ENCODE data around the gene NR2F1-AS1. TPM values are rescaled to one million over a fixed set of nuclear protein-coding genes. Genes with fewer than 3 reads are reported as not detected.

Gene NR2F1-AS1
- 3.2 to 5.2 TPM (median 4.3 TPM) in 5 replicates for total RNA-seq (2022; extraction: Qiagen RNA extraction; ENCODE audit: low read depth)

DNA sequence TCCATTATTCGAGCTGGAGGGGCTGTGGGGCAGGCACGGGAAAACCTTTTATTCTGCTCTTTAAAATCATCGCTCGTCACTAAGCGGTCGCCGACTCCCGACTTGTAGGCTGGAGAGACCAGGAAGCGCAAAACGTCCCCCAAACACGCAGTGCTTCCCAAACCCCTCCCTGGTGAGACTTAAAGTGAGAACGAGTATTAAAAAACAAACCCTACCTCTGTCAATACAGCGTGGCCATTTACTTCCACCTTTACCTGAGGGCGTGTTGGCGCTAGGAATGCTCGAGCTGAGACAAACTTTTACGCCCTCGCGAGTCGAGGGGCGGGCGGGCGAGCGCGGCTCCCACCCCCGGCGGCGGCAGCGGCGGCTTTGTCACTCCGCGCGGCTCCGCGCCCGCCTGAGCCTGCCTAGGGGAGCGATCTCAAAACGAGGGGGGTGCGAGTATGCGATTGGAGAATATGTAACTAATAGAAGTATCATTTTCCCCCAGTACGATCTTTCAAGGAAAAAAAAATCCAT, at the start of gene NR2F1-AS1:
TSS of gene NR2F1-AS1 (minus strand) at position 293 of the 519 bp plus-strand sequence.

DNA sequence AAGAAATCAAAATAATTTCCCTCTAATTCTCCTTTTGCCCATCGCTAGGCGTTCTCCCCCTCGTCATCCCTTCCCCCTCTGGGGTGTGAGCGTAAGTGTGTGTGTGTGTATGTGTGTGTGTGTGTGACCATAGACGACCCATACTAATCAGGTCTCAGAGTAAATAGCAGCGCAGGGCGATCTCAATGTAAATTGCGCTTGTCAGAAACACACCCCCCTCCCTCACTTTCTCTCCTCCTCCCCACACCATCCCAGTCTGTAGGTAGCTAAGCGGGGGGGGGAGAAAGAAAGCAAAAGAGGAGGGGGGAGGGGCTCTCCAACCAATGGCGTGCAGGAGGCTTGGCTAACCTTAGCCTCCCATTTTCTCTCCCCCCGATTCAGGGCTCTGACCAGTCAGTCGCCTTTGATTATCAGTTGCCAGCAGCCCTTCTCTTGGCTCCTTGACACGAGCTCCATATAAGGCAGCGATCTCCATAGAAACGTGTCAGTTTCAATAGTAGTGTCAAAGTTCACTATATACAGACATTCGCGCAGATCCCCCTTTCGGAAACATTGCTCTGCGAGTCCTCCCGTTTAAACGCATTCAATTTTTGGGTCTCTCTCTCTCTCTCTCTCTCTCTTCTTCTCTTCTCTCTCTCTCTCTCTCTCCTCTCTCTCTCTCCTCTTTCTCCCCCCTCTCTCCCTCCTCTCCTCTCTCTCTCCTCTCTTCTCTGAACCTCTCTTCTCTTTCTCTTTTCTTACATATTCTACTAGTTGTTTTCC, 1.8 kb upstream of the NR2F1-AS1 start, which contains the start of gene NR2F1:
TSS of gene NR2F1 (plus strand) at position 546 of the 762 bp plus-strand sequence. CDS start 1,802 bp downstream, outside the sequence.

Other genes with a start within 250 kb of the NR2F1-AS1 start
- gene NR2F1, start 2.0 kb upstream of the NR2F1-AS1 start, total RNA-seq (2022; extraction: Qiagen RNA extraction; ENCODE audit: low read depth): 3.2 to 6.4 TPM (median 4.3 TPM) in 5 replicates
- gene POU5F2, start 160.4 kb upstream of the NR2F1-AS1 start, total RNA-seq (2022; extraction: Qiagen RNA extraction; ENCODE audit: low read depth): not detected in 5 replicates